ENCODE results near the gene RBM10.

The RBM10 gene

GRCh38 chrX:47215291-47215900 is 70.4 kb downstream of the RBM10 start:
- H3K27me3 ChIP-seq (ENCODE audit: control insufficient read depth, insufficient read depth, low read length): no peaks in the 10 kb centered on the region
- H3K36me3 ChIP-seq (ENCODE audit: insufficient read depth, low read length): peaks cover 59% of the 10 kb centered on the region
- H3K9ac ChIP-seq (ENCODE audit: low read depth, low read length): no peak overlapping the region
- H3K4me2 ChIP-seq (ENCODE audit: low read length): no peak overlapping the region
- H3K4me3 ChIP-seq (ENCODE audit: low read length): no peak overlapping the region
- no peaks in the 10 kb centered on the region for H3K9me3 ChIP-seq (replicated peaks; ENCODE audit: low read length)
- H3K4me1 ChIP-seq (ENCODE audit: control insufficient read depth, insufficient read depth, low read length): peaks cover 29% of the 10 kb centered on the region

GRCh38 chrX:47216393-47216925 is 71.4 kb downstream of the RBM10 start:
- H3K4me2 ChIP-seq (ENCODE audit: low read length): peak overlapping the region; percentile 86
- no peaks in the 10 kb centered on the region for H3K9me3 ChIP-seq (replicated peaks; ENCODE audit: low read length)
- peaks cover 48% of the 10 kb centered on the region for H3K36me3 ChIP-seq (ENCODE audit: insufficient read depth, low read length)
- no peaks in the 10 kb centered on the region for H3K27me3 ChIP-seq (ENCODE audit: control insufficient read depth, insufficient read depth, low read length)
- H3K9ac ChIP-seq (ENCODE audit: low read depth, low read length): no peak overlapping the region
- no peak overlapping the region for H3K4me3 ChIP-seq (ENCODE audit: low read length)
- peaks cover 34% of the 10 kb centered on the region for H3K4me1 ChIP-seq (ENCODE audit: control insufficient read depth, insufficient read depth, low read length)

DNA sequence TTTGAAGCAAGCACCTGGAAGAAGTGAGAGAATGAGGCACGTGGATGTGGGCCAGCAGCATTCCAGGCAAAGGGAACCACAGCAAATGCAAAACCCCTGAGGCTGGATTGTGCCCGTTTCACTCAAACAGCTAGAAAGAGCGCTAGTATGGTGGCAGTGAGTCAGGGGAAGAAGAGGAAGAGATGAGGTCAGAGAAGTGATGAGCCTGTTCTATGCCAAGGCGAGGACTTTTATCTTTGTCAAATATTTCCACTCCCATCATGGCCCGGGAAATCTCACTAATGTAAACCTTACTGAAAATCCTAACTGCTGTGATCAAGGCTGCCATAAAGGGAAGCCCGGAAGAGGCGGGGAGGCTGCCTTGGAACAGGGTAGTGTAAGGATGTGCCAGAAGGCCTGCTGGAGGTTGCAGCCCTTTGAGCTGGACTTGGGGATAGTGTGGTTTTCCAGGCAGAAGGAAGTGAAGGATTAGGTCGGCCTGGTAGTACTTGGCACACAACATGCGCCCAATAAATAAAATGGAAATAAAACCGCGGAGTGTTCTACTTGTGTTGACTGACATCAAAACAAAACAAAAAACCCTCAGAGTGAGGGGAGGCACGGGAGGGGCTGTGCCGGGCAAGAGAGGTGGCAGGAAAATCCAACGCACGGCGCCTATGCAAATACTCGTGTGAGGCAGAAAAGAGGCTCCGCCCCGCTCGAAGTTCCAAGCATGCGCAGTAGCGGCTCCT is 72.3 kb downstream of the RBM10 start:
- Histone ChIP-seq H3K4me2 (ENCODE audit: low read length) (peak overlapping the region; percentile 86), H3K9me3 (replicated peaks; ENCODE audit: low read length) (no peaks in the 10 kb centered on the region), H3K27me3 (ENCODE audit: control insufficient read depth, insufficient read depth, low read length) (no peaks in the 10 kb centered on the region), H3K4me3 (ENCODE audit: low read length) (peak overlapping the region; percentile 72), H3K36me3 (ENCODE audit: insufficient read depth, low read length) (peaks cover 40% of the 10 kb centered on the region), H3K4me1 (ENCODE audit: control insufficient read depth, insufficient read depth, low read length) (peaks cover 34% of the 10 kb centered on the region), H3K9ac (ENCODE audit: low read depth, low read length) (peak overlapping the region; percentile 97)

DNA sequence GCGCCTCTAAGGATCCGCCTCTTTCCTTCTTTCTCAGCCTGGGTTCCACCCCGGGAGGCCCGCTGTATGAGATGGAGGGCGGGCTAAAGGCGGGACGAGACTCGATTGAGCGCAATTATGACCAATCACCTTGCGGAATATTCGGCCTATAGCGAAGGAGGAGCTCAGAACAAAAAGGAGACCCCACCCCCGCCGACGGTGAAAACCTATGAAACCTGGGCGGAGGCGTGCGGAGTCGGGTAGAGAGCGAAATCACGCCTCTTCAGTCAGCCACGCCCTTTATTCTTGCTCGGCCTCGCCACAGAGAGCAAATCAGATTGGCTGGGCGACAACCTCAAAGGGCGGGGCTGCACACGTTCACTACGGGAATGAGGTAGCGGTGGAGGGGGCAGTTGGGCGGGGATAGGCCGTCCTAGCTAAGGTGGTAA is 72.8 kb downstream of the RBM10 start:
- Histone ChIP-seq H3K4me2 (ENCODE audit: low read length) (peak overlapping the region; percentile 86), H3K4me3 (ENCODE audit: low read length) (peak overlapping the region; percentile 72), H3K9me3 (replicated peaks; ENCODE audit: low read length) (no peaks in the 10 kb centered on the region), H3K27me3 (ENCODE audit: control insufficient read depth, insufficient read depth, low read length) (no peaks in the 10 kb centered on the region), H3K36me3 (ENCODE audit: insufficient read depth, low read length) (peaks cover 35% of the 10 kb centered on the region), H3K4me1 (ENCODE audit: control insufficient read depth, insufficient read depth, low read length) (peaks cover 34% of the 10 kb centered on the region), H3K9ac (ENCODE audit: low read depth, low read length) (peak overlapping the region; percentile 97)

DNA sequence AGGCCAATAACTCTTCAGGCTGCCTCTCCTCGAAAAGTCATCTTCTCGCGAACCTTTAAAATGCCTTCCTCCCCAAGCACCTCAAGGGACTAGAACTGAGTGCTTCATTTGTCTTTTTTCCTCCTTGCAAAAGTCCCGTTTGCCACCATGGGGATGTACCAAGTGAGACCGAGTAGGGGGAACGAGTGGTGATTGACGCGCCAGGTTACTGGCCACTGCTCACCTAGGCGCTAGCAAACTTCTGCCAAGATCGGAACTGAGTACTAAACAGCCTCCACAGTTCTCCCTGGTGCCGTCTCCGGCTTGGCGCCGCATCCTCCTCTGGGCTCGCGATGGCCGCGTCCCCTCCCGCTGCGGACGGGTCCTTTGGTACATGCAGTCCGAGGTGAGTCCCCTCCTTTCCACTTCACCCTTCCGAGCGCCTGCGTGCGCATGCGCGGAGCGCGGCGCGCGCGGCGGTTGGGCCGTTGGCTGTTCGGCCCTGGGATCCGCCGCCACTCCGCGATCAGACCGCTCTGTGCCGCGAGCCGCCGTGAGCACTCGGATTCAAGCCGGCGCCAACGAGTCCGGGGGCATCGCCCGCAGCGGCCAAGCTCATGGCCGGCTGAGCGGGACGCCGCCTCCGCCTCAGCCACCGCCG is 73.4 kb downstream of the RBM10 start, which contains the start of gene CDK16:
Gene CDK16, plus strand, starts transcription at position 402 of the 640 bp plus-strand sequence. CDS start 4,877 bp downstream, outside the sequence.
- H3K9me3 ChIP-seq (replicated peaks; ENCODE audit: low read length): no peaks in the 10 kb centered on the region
- H3K4me3 ChIP-seq (ENCODE audit: low read length): peak within 1 kb of the TSS; percentile 72
- peaks cover 34% of the 10 kb centered on the region for H3K4me1 ChIP-seq (ENCODE audit: control insufficient read depth, insufficient read depth, low read length)
- H3K27me3 ChIP-seq (ENCODE audit: control insufficient read depth, insufficient read depth, low read length): no peaks in the 10 kb centered on the region
- H3K4me2 ChIP-seq (ENCODE audit: low read length): peak within 1 kb of the TSS; percentile 86
- H3K9ac ChIP-seq (ENCODE audit: low read depth, low read length): peak within 1 kb of the TSS; percentile 97
- peaks cover 36% of the 10 kb centered on the region for H3K36me3 ChIP-seq (ENCODE audit: insufficient read depth, low read length)

GRCh38 chrX:47218920-47219815 is 74.1 kb downstream of the RBM10 start:
- H3K4me3 ChIP-seq (ENCODE audit: low read length): peak overlapping the region; percentile 72
- H3K9me3 ChIP-seq (replicated peaks; ENCODE audit: low read length): no peaks in the 10 kb centered on the region
- H3K36me3 ChIP-seq (ENCODE audit: insufficient read depth, low read length): peaks cover 39% of the 10 kb centered on the region
- peaks cover 34% of the 10 kb centered on the region for H3K4me1 ChIP-seq (ENCODE audit: control insufficient read depth, insufficient read depth, low read length)
- H3K27me3 ChIP-seq (ENCODE audit: control insufficient read depth, insufficient read depth, low read length): no peaks in the 10 kb centered on the region
- H3K4me2 ChIP-seq (ENCODE audit: low read length): peak overlapping the region; percentile 86
- H3K9ac ChIP-seq (ENCODE audit: low read depth, low read length): peak overlapping the region; percentile 97

DNA sequence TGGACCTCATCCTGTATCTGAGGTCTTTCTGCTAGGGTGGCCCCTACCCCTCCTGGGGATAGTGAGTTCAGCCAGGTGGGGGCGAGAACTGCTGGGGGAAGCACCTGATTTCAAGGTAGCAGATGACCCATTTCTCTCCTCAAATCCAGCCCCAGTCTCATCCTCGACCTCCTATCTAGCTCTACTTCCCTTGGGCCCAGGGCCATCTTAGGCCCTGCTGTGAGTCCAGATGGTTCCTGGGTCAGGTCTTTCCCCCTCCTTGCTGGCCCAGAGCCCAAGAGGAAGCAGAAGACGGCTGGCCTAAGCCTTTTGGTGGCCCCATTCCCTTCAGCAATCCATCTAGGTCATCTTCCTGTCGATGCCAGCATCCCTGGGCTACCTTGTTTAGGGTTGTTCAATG is 76.7 kb downstream of the RBM10 start:
- Histone ChIP-seq H3K9me3 (replicated peaks; ENCODE audit: low read length) (no peaks in the 10 kb centered on the region), H3K9ac (ENCODE audit: low read depth, low read length) (no peak overlapping the region), H3K27me3 (ENCODE audit: control insufficient read depth, insufficient read depth, low read length) (no peaks in the 10 kb centered on the region), H3K4me2 (ENCODE audit: low read length) (no peak overlapping the region), H3K4me1 (ENCODE audit: control insufficient read depth, insufficient read depth, low read length) (peaks cover 26% of the 10 kb centered on the region), H3K4me3 (ENCODE audit: low read length) (no peak overlapping the region), H3K36me3 (ENCODE audit: insufficient read depth, low read length) (peaks cover 40% of the 10 kb centered on the region)

DNA sequence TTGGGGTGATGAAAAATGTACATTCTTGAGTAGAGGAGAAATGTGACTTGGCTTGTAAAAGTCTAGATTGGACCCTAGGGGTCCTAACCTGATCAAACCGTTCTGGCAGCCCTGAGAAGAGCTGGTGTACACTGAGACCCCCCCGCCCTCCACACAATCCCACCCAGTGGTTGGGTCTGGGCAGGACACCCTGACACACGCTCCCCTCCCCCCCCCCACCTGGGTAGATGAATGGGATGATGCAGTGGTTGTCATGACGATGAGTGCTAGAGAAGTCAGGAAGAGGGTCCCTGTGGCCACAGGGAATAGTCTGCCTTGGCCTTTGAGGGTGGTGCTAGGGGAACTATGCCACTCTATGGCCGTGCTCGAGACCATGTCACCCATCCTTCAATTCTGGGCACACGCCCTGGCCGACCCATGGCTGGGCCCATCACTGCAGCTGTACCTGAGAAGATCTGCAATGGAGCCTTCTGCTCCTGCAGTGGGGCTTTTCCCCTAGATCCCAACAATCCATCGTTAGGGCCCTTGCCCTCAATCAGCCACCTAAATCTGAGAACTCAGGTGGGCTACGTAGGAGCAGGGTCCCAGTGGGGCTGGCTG is 77.8 kb downstream of the RBM10 start:
- Histone ChIP-seq H3K36me3 (ENCODE audit: insufficient read depth, low read length) (peaks cover 47% of the 10 kb centered on the region), H3K4me2 (ENCODE audit: low read length) (no peak overlapping the region), H3K9me3 (replicated peaks; ENCODE audit: low read length) (no peaks in the 10 kb centered on the region), H3K27me3 (ENCODE audit: control insufficient read depth, insufficient read depth, low read length) (no peaks in the 10 kb centered on the region), H3K4me1 (ENCODE audit: control insufficient read depth, insufficient read depth, low read length) (peaks cover 17% of the 10 kb centered on the region), H3K9ac (ENCODE audit: low read depth, low read length) (no peak overlapping the region), H3K4me3 (ENCODE audit: low read length) (no peak overlapping the region)

DNA sequence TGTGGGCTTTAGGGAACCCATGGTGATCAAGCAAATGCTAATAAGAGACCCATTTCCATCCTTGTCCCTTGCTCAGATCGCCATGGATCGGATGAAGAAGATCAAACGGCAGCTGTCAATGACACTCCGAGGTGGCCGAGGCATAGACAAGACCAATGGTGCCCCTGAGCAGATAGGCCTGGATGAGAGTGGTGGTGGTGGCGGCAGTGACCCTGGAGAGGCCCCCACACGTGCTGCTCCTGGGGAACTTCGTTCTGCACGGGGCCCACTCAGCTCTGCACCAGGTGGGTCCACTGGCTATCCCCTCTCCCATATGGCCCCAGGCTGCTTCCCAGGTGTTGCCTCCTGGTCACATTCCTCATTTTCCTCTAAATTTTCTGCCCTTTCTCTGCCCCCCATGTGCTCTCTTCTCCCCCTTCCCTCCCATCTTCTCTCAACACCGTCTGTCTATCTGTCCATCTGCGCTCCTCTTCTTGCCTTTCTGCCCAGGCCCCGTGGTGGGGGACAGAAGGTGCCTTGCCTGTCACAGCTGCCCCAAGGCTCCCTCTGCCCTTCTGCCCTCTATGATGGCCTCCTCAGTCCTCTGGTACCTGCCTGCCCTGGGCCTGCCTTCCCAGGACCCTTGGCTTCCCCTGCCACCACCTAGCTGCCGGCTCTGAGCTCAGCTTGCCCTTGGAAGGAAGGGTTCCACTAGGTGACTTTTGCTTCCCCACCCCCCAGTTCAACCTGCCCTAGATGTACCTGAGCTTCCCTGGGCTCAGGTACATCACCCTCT is 78.6 kb downstream of the RBM10 start:
- Histone ChIP-seq H3K4me3 (ENCODE audit: low read length) (no peak overlapping the region), H3K9ac (ENCODE audit: low read depth, low read length) (no peak overlapping the region), H3K4me1 (ENCODE audit: control insufficient read depth, insufficient read depth, low read length) (peaks cover 17% of the 10 kb centered on the region), H3K27me3 (ENCODE audit: control insufficient read depth, insufficient read depth, low read length) (no peaks in the 10 kb centered on the region), H3K4me2 (ENCODE audit: low read length) (no peak overlapping the region), H3K9me3 (replicated peaks; ENCODE audit: low read length) (no peaks in the 10 kb centered on the region), H3K36me3 (ENCODE audit: insufficient read depth, low read length) (peaks cover 52% of the 10 kb centered on the region)

DNA sequence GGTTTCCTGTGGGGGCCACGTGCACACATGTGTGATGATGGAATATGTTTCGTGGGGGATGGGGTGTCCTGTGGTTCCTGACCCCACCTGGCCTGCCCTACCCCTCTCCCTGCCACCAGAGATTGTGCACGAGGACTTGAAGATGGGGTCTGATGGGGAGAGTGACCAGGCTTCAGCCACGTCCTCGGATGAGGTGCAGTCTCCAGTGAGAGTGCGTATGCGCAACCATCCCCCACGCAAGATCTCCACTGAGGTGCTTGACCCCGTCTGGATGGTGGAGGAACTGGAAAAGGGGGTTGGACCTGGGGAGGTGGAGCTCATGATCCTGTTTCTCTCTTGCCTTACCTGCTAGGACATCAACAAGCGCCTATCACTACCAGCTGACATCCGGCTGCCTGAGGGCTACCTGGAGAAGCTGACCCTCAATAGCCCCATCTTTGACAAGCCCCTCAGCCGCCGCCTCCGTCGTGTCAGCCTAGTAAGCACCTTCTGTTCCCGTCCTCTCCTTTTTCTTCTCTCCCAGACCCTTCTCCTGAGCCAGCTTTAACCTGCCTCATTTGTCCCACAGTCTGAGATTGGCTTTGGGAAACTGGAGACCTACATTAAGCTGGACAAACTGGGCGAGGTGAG is 79.4 kb downstream of the RBM10 start:
- H3K9ac ChIP-seq (ENCODE audit: low read depth, low read length): no peak overlapping the region
- no peaks in the 10 kb centered on the region for H3K9me3 ChIP-seq (replicated peaks; ENCODE audit: low read length)
- no peak overlapping the region for H3K4me3 ChIP-seq (ENCODE audit: low read length)
- peaks cover 15% of the 10 kb centered on the region for H3K4me1 ChIP-seq (ENCODE audit: control insufficient read depth, insufficient read depth, low read length)
- H3K27me3 ChIP-seq (ENCODE audit: control insufficient read depth, insufficient read depth, low read length): no peaks in the 10 kb centered on the region
- no peak overlapping the region for H3K4me2 ChIP-seq (ENCODE audit: low read length)
- peaks cover 55% of the 10 kb centered on the region for H3K36me3 ChIP-seq (ENCODE audit: insufficient read depth, low read length)
